ENCODE results near the gene MAT1A.

The MAT1A gene

DNA sequence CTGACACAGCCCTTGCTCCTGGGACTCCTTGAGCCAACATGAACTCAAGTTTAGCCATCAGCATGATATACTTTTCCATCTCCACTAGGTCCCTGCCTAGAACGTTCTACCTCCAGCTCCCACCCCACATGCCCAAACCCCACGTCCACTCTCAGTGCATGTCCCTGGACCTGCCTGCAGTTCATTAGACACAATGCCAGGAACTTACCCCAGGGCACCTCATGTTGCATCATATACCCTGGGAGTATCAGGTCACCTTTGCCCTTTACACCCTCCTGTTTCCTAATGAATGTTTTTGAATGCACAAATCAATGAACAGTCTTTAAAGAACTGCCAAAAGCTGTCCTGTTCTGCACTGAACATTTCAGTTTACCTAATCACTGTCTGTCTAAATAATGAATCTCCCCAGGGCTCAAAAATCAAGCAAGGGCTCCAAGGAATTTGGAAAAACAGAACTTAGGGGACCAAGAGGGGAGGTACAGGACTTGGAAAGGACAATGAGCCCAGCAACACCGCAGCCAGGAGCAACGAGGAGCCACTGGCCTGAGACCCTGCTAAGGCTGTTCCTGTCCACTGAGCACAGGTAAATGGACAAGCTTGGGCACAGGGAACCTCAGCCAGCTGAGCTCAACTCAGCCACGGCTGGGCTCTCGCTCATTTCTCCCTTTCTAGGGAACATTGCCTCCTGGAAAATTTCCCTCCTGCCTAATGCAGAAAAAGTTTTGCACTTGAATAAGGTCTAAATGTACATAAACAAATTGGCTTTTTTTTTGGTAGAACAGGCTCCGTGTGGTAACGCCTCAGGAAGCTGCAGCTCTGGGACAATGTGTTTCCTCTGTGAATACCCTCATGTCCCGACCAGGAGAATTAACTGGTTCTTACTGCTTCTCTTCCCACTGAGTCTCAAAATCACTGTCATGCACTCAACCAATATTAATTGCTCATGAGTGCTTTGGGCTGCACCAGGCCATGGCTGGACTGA, 7.4 kb downstream of the MAT1A start:
- no peak for DNase-seq

DNA sequence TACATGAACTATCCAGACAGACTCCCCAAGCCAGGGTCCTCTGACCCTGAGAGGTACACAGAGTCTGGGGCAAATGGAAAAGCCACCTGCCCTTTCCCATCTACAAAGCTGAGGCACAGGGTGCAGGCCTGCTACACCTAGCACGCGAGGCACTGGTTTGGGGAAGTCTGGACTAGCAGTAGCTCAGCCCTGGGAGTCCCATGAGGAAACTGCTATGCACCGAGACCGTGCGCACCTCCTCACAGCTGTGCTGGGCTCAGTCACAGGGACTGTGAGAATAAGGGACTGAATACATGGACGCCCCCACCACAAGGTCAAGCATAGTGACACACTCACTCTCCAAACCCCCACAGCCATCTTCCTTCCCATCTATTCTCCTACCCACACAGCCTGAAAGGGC, 8.2 kb downstream of the MAT1A start:
- DNase-seq: no peak

DNA sequence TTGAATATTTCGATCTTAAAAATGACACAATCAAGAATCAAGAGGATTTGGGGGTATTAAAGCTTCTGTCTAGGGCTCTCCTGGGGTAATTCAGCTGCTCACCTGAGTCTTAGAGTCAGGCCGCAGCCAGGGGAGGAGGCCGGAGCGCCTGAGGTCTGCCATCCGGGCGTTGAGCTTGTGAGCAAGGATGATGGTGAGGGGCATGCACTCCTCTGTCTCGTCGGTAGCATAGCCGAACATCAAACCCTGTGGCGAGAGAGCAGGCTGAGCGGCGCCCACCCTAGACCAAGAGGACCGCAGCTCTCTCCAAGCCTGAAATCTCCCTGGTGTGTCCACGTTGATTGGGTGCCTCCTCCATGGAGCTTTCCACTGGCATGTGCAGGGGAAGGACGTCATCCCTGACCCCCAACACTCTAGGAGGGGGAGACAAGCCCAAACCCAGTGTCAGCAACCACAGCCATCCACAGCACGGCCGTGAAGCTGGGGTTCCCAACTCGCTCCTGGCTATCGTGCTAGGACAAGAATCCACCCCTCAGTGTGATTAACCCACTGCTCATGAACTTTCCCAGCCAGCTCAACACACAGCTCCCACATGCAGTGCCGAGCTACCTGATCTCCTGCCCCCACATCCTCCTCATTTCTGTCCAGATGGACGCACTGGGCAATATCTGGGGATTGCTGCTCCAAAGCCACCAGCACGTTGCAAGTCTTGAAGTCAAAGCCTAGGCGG, 9.2 kb downstream of the MAT1A start:
- no peak for DNase-seq

- no peak for DNase-seq
Observed at GRCh38 chr10:80279146-80279545, 10.3 kb downstream of the MAT1A start.

DNA sequence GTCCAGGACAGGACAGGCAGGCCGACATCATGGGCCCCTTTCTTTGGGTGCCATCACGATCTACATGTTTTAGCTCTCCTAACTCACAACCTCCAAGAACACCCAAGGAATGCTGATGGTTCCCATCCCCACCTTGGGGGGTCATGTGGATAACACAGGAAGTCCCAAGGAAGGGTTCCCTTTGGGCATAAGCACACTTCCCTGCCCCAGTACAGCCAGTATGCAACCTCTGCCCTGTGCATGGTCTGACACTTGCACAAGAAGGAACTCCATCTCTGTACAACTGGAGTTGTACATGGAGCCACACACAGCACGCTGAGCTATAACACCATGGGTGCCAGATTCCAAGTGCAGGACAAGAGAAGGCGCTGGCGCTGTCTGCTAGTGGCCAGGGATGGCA, 11.0 kb downstream of the MAT1A start:
- no peak for DNase-seq

- DNase-seq: no peak
Observed at GRCh38 chr10:80277567-80278250, 11.7 kb downstream of the MAT1A start.

DNA sequence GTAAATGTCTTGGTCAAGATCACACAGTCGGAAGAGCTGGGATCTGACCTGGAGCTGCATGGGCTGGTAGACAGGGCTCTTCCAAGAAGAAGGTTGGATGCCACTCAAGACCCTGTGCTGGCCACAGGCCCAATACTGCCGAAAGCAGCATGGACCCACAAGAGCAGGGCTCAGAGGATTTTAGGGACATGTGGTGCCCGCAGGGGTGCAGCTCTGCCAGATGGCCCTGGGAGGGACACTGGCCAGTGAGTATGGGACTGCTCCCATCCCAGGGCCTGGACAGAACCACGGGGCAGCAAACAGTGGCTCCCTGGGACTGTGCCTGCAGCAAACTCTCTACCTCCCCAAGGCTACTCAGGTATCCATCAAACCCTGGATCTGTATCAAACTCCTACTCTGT, 12.4 kb downstream of the MAT1A start:
- DNase-seq: no peak

GRCh38 chr10:80276335-80276734, 13.1 kb downstream of the MAT1A start:
- no peak for DNase-seq

DNA sequence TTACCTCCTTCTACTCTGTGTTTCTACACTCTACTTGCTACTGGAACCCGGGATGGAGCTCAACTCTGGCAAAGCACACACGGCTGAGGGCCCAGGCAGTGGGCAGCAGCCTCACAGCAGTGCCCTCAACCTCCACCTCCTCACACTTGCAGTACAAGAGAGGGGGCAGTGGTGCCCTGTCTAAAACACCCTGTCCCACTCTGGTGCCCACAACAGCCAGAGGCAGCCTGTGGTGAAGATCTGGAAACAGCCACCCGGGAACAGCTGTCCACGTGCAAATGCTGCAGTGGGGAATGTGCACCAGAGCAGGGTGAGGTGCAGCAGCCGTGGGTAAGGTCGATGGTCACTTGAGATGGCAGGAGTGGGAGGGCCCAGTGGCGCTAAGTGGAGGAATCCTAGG, 13.7 kb downstream of the MAT1A start:
- no peak for DNase-seq

- no peak for DNase-seq
Observed at GRCh38 chr10:80275135-80275498, 14.3 kb downstream of the MAT1A start.

GRCh38 chr10:80274396-80275134, 14.9 kb downstream of the MAT1A start:
- no peak for DNase-seq

DNA sequence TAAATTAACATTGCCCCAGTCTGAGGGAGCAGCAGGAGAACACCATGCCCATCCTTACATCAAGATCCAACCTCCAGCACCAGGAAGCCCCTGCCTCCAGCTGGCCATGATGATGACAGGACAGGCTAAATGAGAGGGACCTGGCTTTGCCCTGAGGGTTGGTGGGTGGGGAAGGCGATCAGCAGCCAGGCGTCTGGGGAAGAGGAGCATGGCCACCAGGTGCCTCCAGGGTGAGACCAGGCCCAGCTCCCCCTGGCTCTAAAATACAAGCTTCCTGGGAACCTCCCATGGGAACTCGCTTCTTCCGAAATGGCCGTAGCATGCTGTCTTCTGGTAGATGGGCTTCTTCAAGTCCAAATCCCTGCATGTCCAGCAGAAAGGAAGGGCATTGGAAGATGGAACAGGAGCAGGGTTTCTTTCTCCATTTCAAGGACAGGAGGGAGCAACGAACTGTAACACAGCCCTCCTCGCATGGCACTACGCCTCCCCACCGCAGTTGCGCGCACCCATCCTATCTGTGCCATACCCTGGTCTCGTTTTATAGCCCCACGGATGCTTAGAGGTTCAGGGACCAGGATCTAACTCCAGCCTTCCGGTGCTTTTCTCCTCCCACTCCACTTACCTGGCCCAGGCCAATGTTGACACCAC, 15.8 kb downstream of the MAT1A start:
- DNase-seq: no peak

- DNase-seq: no peak
Observed at GRCh38 chr10:80272793-80273522, 16.5 kb downstream of the MAT1A start.

DNA sequence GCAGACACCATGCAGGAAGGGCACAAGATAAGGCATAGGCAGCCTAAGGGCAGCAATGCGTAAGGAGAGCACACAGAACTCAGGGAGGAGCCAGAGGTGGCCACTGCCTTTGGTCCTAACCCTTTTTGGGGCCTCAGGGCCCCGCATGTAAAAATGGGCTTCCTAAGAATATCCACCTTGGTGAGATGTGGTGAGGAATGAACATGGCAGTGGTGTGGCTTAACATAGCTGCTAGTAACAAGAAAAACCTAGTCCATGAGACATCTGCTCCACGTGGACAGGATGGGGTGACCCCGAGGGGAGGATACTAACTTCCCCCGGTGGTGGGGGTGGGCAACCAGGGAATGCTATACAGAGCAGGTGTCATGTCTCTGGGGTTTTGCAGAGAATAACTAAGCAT, 18.0 kb downstream of the MAT1A start:
- no peak for DNase-seq

GRCh38 chr10:80270887-80271286, 18.6 kb downstream of the MAT1A start:
- no peak for DNase-seq

DNA sequence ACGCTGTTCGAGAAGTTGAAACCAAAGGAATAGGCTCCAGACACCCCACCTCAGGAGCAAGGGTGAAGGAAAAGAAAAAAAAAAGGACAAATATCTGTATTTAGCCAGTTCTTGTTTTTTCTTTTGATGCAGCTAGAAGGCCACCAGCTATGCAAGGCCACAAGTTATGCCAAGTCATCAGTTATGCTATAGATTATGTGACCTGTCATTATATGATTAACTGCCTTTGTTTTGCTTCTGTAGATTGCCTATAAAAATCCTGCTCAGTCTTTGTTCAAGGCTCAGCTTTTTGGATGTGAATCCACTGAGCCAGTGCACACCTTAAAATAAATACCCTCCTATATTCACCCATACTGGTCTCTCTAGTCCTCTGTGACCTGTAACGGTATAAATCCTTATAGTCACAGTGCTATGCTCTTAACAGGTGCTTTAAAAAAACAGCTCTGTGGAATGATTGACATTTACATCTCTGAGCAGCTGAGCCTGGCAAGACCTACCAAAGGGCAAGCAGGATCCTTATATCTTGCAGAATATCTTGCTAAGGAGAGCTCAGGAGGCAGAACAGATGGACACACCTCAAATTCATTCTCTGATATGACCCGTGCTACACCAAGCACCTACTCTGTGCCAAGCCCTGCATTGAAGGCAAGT, 20.4 kb downstream of the MAT1A start:
- DNase-seq: no peak

- DNase-seq: no peak
Observed at GRCh38 chr10:80268266-80268665, 21.2 kb downstream of the MAT1A start.

DNA sequence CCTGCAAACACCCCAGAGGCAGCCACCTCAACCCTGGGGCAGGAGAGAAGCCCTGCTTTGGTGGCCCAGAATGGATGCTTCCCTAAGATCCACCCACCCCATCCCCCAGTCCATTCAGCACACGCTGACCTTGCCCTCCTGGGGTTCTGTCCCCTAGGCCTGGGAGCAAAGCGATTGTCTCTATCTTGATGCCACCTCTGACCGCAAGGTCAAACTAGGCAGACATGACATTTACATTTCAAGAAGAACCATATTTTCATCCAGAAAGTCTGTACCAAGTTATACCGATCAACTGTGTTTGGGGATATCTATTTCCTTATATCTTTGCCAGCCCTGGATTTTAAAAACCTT, 23.0 kb downstream of the MAT1A start:
- no peak for DNase-seq

GRCh38 chr10:80265740-80266512, 23.5 kb downstream of the MAT1A start:
- DNase-seq: peak; percentile 25

All from right kidney (tissue), 1 donor.